ENCODE results near the gene TXNDC8. TPM values are rescaled to one million over a fixed set of nuclear protein-coding genes. Genes with fewer than 3 reads are reported as not detected.

Gene TXNDC8
- total RNA-seq, 1 donor = not detected

DNA sequence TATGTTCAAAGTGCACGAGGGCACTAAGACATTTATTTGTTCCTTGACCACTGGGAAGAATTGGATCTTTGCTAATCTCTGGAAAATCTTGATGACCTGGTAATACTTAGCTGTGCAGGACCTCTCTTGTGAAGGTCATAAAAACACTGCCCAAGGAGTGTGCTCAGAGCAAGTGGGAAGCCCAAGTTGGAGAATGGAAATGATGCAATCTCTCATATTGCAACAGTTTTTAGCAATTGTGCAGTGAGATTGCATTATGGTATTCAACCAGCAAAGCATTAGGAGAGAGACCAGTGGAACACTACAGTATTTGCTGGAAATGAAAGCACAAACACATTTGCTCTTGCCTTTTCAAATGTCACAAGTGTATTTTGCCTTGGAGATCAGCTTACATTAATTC lies 34.5 kb downstream of the TXNDC8 start:
- H3K4me3 ChIP-seq (ENCODE audit: low read depth, low read length) = no peak overlapping the region
- TF ChIP-seq, protein P1, sequence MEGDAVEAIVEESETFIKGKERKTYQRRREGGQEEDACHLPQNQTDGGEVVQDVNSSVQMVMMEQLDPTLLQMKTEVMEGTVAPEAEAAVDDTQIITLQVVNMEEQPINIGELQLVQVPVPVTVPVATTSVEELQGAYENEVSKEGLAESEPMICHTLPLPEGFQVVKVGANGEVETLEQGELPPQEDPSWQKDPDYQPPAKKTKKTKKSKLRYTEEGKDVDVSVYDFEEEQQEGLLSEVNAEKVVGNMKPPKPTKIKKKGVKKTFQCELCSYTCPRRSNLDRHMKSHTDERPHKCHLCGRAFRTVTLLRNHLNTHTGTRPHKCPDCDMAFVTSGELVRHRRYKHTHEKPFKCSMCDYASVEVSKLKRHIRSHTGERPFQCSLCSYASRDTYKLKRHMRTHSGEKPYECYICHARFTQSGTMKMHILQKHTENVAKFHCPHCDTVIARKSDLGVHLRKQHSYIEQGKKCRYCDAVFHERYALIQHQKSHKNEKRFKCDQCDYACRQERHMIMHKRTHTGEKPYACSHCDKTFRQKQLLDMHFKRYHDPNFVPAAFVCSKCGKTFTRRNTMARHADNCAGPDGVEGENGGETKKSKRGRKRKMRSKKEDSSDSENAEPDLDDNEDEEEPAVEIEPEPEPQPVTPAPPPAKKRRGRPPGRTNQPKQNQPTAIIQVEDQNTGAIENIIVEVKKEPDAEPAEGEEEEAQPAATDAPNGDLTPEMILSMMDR (IDR thresholded peaks at IDR 0.05; ENCODE audit: insufficient read depth, low read length) = no peak
- peak; percentile 75 for DNase-seq (ENCODE audit: low read depth)

DNA sequence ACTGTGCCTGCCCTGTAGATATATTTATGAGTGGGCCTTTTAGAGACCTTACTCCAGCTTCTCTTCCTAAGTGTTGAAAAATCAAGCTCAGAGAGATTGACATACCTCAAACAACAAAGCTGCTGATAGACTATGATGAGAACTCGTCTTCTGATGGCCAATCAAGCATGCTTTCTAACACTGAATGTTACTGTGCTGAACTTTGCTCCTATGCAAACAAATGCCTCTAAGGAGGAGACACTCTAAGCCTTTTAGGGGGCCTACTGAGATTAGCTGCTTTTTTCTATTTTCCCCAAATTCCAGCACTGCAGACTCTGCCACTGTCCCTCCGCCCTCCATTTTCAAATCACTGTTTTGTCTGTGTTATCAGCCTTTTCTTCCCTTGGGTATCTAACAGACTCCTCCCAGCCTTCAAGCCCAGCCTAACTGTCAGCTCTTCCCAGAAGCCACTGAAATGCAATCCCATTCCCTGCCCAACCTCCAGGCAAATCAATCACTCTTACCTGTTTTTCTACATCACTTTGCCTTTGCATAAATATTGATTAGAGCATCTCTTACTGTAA lies 39.5 kb downstream of the TXNDC8 start:
- no peak overlapping the region for H3K4me3 ChIP-seq (ENCODE audit: low read depth, low read length)
- TF ChIP-seq, protein P1 (IDR thresholded peaks at IDR 0.05; ENCODE audit: insufficient read depth, low read length) = no peak
- DNase-seq (ENCODE audit: low read depth) = no peak

DNA sequence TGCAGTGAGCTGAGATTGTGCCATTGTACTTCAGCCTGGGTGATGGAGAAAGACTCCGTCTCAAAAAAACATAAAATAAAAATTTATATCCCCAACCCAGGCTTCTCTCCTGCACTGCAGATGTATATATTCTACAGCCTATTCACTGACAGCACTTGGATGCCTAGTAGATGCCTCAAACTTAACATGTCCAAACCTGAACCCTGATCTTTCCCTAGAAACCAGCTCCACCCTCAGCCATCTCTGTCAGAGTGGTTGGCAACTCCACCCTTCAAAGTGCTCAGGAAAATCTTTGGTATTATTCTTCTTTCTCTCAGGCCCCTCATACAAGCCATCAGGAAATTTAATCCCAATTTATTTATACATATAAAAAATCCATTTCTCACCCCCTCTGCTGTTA lies 44.4 kb downstream of the TXNDC8 start:
- DNase-seq (ENCODE audit: low read depth) = no peak

DNA sequence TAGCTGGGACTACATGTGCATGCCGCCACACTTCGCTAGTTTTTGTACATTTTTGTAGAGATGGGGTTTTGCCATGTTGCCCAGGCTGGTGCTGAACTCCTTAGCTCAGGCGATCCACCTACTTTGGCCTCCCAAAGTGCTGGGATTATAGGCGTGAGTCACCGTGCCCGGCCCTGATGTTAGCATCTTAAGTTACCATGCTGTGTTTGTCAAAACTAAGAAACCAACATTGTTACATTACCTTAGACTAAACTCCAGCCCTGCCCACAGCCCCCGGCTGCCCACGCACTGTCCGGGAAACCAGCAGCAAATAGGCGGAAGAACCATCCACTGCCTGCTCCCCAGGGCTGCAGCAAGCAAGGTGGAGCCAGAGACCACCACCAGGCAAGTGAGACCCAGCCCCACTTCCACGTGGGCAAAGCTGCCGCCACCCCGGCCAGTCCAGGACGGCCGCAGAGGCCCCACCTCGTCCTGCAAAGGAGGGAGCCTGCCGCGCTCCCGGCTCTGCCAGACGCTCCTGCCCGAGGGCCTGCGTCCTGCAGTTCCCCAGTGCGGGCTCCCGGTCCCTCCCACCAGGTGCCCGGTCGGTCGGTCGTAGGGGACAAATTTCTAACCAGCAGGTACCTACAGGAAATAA lies 45.6 kb downstream of the TXNDC8 start:
- H3K4me3 ChIP-seq (ENCODE audit: low read depth, low read length) = no peak overlapping the region
- no peak for DNase-seq (ENCODE audit: low read depth)
- TF ChIP-seq, protein P1 (IDR thresholded peaks at IDR 0.05; ENCODE audit: insufficient read depth, low read length) = no peak

More for the DNA sequence above, 44.4 kb downstream of the TXNDC8 start:
- no peak overlapping the region for H3K4me3 ChIP-seq (ENCODE audit: low read depth, low read length)
- TF ChIP-seq, protein P1 (IDR thresholded peaks at IDR 0.05; ENCODE audit: insufficient read depth, low read length) = no peak

DNA sequence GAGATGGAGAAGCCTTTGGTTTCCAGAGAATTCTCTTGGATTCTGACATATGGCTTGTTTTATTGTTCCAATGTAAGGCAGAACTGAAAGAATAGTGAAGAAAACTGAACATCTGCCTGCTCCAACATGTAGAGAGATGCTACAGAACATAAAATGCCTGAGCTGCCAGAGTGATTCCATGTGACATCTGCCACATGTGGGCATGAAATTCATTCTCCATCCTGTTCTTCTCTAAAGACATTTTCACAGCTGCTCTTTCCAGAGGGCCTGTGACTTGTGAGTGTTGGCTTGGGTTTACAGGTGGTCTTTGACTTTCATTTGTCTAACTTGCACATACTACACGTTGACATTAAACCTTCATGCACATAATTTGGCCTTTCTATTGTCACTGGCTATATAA lies 47.7 kb downstream of the TXNDC8 start:
- H3K4me3 ChIP-seq (ENCODE audit: low read depth, low read length) = no peak overlapping the region
- no peak for DNase-seq (ENCODE audit: low read depth)
- TF ChIP-seq, protein P1 (IDR thresholded peaks at IDR 0.05; ENCODE audit: insufficient read depth, low read length) = no peak

DNA sequence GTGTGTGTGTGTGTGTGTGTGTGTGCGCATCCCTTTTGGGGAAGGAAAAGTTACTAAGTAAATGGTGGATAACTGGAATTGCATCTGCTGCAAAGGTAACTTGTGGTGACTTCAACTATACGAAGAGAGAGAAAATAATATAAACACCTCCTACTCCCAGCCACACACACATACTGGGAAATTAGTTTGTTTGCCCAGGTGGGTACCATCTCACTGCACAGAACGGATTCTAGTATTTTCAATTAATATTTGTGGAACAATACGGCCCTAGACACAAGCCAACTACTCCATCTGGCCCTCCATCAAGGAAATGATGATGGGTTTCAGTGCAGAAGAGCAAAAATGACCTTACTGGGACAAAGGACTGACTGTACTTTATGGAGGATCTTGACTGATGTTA lies 49.2 kb downstream of the TXNDC8 start:
- TF ChIP-seq, protein P1 (IDR thresholded peaks at IDR 0.05; ENCODE audit: insufficient read depth, low read length) = no peak
- DNase-seq (ENCODE audit: low read depth) = no peak
- H3K4me3 ChIP-seq (ENCODE audit: low read depth, low read length) = no peak overlapping the region

DNA sequence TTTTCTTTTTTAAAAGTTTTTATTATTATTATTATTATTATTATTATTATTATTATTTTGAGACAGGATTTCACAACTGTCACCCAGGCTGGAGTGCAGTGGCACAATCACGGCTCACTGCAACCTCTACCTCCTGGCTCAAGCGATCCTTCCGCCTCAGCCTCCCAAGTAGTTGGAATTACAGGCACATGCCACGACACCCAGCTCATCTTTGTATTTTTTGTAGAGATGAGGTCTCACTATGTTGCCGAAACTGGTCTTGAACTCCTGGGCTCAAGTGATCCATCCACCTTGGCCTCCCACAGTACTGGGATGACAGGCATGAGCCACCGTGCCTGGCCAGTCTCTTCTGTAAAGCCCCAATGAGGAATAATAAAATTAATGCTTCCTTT lies 50.4 kb downstream of the TXNDC8 start:
- H3K4me3 ChIP-seq (ENCODE audit: low read depth, low read length) = no peak overlapping the region
- no peak for DNase-seq (ENCODE audit: low read depth)
- TF ChIP-seq, protein P1 (IDR thresholded peaks at IDR 0.05; ENCODE audit: insufficient read depth, low read length) = no peak

All from fibroblast of the aortic adventitia (primary cell).